22Rv1 (cell line): ENCODE results near the gene SMDT1.

Source experiments
- CTCF ChIP-seq: fragments of 450-650 bp; IDR thresholded peaks from 2 replicates; pipeline ENCODE4 v1.5.1; 2017; ENCODE audit warnings: mild to moderate bottlenecking
- ZFX ChIP-seq: fragments of 450-650 bp; IDR thresholded peaks from 2 replicates; pipeline ENCODE4 v1.6.1; 2017; ENCODE audit warnings: antibody characterized with exemption, borderline replicate concordance

GRCh38 chr22:42079319-42080251, at the start of gene SMDT1:
- TF ChIP-seq CTCF = no peak
- no peak for TF ChIP-seq ZFX
